ENCODE data around the gene PNKP. TPM values are rescaled to one million over a fixed set of nuclear protein-coding genes. Genes with fewer than 3 reads are reported as not detected.

The PNKP gene
- total RNA-seq, 1 donor from 2014 or later = 40.3 TPM

DNA sequence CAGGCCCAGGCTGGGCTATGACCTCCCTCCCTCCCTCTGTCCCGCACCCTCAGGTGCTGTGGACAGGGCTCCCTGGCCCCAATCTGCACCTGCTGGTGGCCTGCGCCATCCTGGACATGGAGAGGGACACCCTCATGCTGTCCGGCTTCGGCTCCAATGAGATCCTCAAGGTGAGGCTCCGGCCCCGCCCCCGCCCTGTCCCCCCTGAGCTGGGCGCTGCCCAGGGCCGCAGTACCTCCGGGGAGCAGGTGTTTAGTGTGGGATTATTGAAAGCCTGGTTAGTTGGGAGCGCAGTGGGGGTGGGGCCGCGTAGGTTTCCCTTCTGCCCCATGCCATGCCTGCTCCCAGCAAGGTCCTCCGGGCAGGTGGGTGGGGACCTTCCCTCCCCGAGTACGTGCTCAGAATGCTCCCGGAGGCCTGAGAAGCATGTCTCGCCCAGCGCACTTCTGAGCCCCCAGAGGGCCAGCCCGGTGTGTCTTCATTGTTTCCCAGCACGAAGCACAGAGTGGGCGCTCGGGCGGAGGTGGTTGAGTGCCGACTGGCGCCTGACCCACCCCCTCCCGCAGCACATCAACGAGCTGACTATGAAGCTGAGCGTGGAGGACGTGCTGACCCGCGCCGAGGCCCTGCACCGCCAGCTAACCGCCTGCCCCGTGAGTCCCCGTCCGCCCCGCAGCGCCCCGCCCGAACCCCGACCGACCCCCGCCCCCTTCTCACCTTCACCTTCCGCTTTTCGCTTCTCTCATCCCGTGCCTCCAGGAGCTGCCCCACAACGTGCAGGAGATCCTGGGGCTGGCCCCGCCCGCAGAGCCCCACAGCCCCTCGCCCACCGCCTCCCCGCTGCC is 20.5 kb upstream of the PNKP start:
- TF ChIP-seq, protein P1, sequence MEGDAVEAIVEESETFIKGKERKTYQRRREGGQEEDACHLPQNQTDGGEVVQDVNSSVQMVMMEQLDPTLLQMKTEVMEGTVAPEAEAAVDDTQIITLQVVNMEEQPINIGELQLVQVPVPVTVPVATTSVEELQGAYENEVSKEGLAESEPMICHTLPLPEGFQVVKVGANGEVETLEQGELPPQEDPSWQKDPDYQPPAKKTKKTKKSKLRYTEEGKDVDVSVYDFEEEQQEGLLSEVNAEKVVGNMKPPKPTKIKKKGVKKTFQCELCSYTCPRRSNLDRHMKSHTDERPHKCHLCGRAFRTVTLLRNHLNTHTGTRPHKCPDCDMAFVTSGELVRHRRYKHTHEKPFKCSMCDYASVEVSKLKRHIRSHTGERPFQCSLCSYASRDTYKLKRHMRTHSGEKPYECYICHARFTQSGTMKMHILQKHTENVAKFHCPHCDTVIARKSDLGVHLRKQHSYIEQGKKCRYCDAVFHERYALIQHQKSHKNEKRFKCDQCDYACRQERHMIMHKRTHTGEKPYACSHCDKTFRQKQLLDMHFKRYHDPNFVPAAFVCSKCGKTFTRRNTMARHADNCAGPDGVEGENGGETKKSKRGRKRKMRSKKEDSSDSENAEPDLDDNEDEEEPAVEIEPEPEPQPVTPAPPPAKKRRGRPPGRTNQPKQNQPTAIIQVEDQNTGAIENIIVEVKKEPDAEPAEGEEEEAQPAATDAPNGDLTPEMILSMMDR (IDR thresholded peaks at IDR 0.05) = no peak
- no peak for TF ChIP-seq POLR2AphosphoS5 (IDR thresholded peaks at IDR 0.05; ENCODE audit: insufficient read depth in 1 of 2, low read depth in 1 of 2)
- TF ChIP-seq POLR2A (IDR thresholded peaks at IDR 0.05) = no peak

GRCh38 chr19:49887037-49887664 is 19.8 kb upstream of the PNKP start:
- Histone ChIP-seq H3K36me3 (peaks cover 4 to 30% of the 10 kb centered on the region in 2 donors), H3K27me3 (no peaks in the 10 kb centered on the region), H3K27ac (no peak overlapping the region), H3K4me1 (peaks cover 11% of the 10 kb centered on the region), H3K4me3 (no peak overlapping the region), H3K9me3 (no peaks in the 10 kb centered on the region)
- intact Hi-C loops (cut with DNase I) = no loop called here
- TF ChIP-seq, protein P1 (IDR thresholded peaks at IDR 0.05) = no peak
- TF ChIP-seq POLR2AphosphoS5 (IDR thresholded peaks at IDR 0.05; ENCODE audit: insufficient read depth in 1 of 2, low read depth in 1 of 2) (no peak), POLR2A (IDR thresholded peaks at IDR 0.05) (no peak)
- DNase-seq (ENCODE audit: extremely low spot score in 2 of 2) = no peak

More for the DNA sequence above, 20.5 kb upstream of the PNKP start:
- Histone ChIP-seq H3K36me3 (peaks cover 4 to 23% of the 10 kb centered on the region in 2 donors), H3K27me3 (no peaks in the 10 kb centered on the region), H3K4me1 (peaks cover 11% of the 10 kb centered on the region), H3K27ac (no peak overlapping the region), H3K9me3 (no peaks in the 10 kb centered on the region), H3K4me3 (no peak overlapping the region)
- DNase-seq (ENCODE audit: extremely low spot score in 2 of 2) = no peak
- intact Hi-C loops (cut with DNase I) = no loop called here

- TF ChIP-seq POLR2AphosphoS5 (IDR thresholded peaks at IDR 0.05; ENCODE audit: insufficient read depth in 1 of 2, low read depth in 1 of 2) (no peak), POLR2A (IDR thresholded peaks at IDR 0.05) (no peak)
- TF ChIP-seq, protein P1 (IDR thresholded peaks at IDR 0.05) = no peak
- Histone ChIP-seq H3K4me3 (no peak overlapping the region), H3K27me3 (no peaks in the 10 kb centered on the region), H3K27ac (no peak overlapping the region), H3K36me3 (peaks cover 4 to 54% of the 10 kb centered on the region in 2 donors), H3K4me1 (peaks cover 3% of the 10 kb centered on the region), H3K9me3 (no peaks in the 10 kb centered on the region)
- intact Hi-C loops (cut with DNase I) = no loop called here
- DNase-seq (ENCODE audit: extremely low spot score in 2 of 2) = no peak
Observed at GRCh38 chr19:49884760-49885159, 17.4 kb upstream of the PNKP start.

DNA sequence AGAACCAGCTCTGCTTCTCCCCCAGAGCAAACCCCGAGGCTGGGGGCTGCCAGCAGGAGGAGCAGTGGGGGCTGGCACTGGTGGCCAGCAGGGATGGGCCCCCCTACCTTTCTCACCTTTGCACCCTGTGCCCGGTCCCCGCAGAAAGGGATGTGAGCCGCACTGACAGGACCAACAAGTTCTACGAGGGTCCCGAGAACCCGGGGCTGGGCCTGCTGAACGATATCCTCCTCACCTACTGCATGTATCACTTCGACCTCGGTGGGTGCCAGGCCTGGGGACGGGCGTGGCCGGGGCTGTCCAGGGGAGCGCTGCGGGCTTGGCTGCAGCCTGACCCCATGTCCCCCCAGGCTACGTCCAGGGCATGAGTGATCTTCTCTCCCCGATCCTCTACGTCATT is 16.7 kb upstream of the PNKP start:
- no peaks in the 10 kb centered on the region for H3K27me3 ChIP-seq
- H3K4me1 ChIP-seq = peaks cover 3% of the 10 kb centered on the region
- no peak for DNase-seq (ENCODE audit: extremely low spot score in 2 of 2)
- H3K27ac ChIP-seq = no peak overlapping the region
- TF ChIP-seq POLR2A (IDR thresholded peaks at IDR 0.05) = no peak
- TF ChIP-seq POLR2AphosphoS5 (IDR thresholded peaks at IDR 0.05; ENCODE audit: insufficient read depth in 1 of 2, low read depth in 1 of 2) = no peak
- TF ChIP-seq, protein P1 (IDR thresholded peaks at IDR 0.05) = no peak
- intact Hi-C loops (cut with DNase I) = no loop called here
- H3K36me3 ChIP-seq = peaks cover 4 to 57% of the 10 kb centered on the region in 2 donors
- no peak overlapping the region for H3K4me3 ChIP-seq
- no peaks in the 10 kb centered on the region for H3K9me3 ChIP-seq

DNA sequence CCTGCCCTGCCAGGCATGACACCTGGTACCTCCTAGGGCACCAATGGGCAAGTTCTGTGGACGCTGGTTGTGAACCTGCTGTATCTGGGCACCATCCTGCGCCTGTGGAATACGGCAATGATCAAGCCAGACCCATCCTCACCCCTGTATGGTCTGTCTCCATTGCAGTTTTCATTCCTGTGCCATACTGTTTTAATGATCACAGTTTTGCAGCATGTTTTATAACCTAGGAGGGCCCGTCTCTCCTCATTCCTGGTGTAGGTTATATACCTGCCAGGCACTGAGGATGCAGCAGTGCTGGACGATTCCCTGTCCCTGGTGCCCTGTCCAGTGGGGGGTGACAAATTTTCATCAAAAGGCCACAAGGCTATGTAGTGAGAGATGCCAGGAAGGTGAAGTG is 15.7 kb upstream of the PNKP start:
- Histone ChIP-seq H3K9me3 (no peaks in the 10 kb centered on the region), H3K27ac (no peak overlapping the region), H3K36me3 (peaks cover 4 to 57% of the 10 kb centered on the region in 2 donors), H3K4me3 (no peak overlapping the region), H3K27me3 (no peaks in the 10 kb centered on the region), H3K4me1 (peaks cover 13% of the 10 kb centered on the region)
- intact Hi-C loops (cut with DNase I) = no loop called here
- no peak for DNase-seq (ENCODE audit: extremely low spot score in 2 of 2)
- no peak for TF ChIP-seq POLR2AphosphoS5 (IDR thresholded peaks at IDR 0.05; ENCODE audit: insufficient read depth in 1 of 2, low read depth in 1 of 2)
- TF ChIP-seq POLR2A (IDR thresholded peaks at IDR 0.05) = no peak
- TF ChIP-seq, protein P1 (IDR thresholded peaks at IDR 0.05) = no peak
